Measurements from ENCODE around the gene NAP1L4.

NAP1L4 gene

DNA sequence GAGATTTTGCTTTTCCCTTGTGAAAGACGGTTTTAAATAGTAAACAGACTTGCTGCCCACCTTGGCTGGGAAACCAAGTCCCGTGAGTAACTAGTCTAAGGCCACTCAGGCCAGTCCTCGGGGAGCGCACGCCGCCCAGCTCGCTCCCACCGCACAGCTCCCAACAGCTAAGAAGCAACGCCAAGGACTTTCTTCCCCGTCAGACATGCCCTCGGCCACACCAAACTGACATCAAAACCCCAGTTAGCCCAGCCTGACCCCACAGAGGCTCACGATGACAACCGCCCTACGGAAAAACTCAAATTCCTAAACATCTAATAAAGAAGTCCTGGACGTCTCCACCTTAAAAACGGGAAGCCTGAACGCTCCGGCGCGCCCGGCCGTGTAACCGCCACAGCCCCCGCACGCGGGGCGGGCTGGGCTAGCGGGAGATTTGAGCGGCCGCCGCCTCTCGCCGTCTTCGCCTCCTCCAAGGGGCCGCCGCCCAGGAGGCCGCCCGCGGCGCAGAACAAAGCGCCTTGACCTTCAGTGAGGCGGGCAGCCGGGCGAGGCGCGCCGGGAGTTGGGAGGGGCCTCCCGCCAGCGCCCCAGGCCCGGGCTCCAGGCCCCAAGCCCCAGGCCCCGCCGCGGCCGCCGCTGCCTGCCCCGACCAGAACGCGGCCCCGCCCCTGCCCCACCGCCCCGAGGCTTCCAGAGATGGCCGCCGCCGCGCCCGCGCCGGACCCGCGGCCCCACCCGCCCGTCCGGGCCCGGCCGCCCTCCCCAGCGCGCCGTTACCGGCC is 486 bp downstream of the NAP1L4 start:
- no peak for DNase-seq

DNA sequence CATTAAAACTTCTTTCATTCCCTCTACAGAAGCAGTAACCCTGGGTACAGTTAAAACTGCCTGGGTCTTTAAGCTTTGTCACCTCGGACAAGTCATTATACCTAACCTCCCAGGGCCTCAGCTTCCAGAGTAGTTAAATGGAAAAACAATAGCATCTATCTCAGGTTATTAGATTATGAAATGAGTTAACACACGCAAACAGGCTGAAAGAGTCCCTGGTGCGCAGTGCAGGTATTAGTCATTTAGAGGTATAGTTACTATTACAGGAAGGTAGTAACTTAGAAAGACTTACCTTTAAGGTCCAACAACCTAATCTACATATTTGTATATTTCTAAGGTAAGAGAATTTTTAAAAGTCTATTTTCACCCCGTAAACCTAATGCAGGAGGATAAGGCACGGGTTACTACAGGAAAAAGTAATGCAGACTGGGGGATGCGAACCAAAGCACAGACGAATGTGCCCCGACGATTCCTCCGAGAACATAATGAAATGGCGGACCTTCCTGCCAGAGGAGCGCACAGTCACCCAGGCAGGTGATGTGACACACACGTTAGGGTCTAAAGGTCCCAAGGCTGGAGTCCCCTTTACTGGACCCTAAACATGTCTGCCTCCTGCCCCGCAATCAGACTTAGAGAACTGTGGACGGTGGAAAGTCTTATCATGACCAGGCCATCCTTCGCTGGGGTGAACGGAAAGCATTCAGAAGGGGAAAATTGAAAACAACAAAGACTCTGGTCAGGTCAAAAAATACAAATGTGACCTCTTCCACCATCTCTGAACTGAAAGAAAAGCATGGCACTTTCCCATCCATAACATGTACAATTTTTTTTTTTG is 1.3 kb downstream of the NAP1L4 start:
- no peak for DNase-seq

DNA sequence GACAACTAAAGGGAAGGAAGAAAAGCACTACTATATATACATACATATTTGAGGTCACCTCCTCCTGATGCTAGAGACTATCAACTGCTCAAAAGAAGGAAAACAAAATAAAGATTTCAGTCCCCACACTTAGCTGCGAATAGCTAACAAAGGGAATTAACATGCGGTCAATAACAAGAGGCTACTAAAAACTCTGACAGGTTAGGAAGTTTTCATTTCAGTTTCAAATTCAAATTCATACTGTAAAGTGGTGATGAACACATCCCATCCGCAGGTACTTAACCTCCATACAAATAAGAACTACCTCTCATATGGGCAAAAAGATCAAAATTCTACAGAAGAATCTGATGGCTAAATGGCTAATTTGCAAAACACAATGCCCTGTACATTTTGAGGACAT is 2.6 kb downstream of the NAP1L4 start:
- no peak for DNase-seq

DNA sequence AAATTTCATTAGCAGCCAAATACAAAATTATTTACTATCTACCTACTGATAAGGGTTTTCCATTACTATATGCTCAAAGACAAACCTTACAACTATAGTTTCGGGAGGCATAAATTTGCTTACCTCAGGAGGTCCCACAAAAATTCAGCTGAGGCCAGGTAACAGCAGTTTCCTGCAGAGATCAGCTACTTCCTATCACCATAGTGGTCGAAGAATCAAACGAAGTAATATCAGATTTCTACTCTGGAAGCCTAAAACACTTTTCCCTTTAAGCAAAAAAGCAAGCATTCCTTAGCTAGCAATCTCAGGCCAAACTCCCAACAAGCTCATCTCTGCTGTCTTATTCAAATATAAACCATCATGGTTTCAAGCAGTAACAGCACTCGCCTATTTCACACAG is 3.1 kb downstream of the NAP1L4 start:
- DNase-seq = no peak

DNA sequence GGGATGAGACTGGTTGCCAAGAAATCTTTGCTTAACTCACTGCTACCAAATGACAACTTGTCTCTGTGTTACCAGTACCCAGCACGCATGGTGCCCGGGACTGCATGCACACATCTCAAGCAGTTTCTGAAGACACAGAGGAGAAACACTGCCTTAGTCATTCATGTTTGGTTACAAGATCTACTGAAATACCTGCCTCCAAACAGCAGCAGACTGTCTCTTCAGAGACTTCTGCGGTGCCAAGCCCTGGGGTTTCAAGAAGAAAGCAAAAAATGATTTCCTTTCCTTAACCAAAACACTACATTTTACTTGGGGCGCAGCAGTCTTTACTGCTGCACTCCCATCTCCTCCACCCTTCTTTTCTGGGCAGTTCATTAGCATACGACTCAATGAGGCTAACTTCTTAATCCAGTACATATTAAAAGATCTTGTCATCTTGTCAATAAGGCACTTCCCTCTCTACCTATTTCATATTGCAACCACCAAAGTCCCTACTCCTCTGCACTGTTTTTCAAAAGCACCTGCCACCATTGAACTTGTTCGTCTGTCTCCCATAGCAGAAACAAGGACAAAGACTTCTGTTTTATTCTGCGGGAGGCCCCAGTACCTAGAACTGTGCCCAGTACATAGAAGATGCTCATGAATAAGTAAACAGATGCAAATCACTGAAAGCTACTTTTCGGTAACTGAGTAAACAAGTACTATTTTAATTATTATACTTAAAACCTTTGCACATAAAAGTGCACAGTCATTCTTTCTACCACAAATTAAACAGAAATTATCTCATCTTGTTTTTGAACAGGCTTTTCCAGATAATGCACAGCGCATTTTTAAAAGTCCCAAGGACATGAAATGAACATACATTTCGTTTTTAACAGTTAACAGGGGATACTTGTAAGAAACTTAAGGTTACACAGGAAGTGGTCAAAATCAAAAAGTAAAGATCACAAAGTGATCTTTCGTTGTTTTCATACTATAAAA is 4.0 kb downstream of the NAP1L4 start:
- DNase-seq = no peak

DNA sequence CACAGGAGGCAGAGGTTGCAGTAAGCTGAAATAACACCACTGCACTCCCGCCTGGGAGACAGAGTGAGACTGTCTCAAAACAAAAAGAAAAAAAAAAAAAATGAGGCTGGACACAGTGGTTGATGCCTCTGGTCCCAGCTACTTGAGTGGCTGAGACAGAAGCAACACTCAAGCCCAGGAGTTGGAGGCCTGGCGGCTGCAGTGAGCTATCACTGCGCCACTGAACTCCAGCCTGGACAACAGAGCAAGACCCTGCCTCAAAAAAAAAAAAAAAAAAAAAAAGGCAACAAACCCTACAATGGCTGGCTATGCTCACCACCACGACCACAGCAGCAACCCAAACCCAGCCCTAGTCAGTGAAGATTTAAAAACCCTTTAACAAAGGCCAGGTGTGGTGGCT is 8.2 kb downstream of the NAP1L4 start:
- DNase-seq = no peak

DNA sequence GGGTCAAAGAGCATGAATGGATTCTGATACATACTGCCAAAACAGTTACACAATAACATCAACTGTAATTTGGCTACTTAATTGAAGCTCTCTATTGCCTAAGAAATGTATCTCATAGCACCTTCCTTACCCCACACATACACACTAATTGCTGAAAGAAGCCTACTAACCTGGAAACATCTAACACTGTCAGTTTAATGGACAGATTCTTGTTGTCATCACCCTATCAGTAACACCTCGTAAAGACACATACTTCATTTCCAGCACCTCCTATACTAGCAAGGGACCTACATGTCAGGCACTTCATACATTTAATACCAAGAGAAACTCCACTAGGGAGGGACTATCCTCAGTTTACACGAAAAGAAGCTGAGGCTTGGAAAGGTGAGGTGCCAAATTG is 9.9 kb downstream of the NAP1L4 start:
- DNase-seq = no peak

DNA sequence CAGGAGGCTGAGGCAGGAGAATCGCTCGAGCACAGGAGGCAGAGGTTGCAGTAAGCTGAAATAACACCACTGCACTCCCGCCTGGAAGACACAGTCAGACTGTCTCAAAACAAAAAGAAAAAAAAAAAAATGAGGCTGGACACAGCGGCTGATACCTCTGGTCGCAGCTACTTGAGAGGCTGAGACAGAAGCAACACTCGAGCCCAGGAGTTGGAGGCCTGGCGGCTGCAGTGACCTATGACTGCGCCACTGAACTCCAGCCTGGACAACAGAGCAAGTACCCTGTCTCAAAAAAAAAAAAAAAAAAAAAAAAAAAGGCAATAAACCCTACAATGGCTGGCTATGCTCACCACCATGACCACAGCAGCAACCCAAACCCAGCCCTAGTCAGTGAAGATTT is 11.0 kb downstream of the NAP1L4 start:
- no peak for DNase-seq

DNA sequence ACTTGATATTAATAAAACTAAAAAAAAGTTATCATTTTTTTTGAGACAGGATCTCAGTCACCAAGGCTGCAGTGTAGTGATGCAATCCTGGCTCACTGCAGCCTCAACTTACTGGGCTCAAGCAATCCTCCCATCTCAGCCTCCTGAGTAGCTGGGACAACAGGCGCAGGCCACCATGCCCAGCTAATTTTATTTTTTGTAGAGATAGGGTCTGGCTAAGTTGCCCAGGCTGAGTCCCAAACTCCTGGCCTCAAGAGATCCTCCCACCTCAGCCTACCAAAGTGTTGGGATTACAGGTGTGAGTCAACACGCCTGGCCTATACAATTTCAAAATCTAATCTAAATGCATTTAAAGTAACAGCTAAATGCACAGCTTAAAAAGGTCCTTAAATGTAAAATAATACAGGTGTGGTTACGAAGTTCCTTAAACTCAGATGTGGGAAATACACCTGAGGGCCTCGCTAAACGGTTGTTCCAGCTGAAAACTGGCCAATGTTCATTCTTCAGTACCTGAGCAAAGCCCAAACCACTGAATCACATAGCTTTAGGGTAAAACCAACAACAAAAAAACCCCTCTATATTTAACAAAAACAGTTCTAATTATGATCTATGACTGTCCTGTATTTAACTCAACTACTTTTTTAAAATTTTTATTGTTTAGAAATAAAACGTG is 11.8 kb downstream of the NAP1L4 start:
- no peak for DNase-seq

DNA sequence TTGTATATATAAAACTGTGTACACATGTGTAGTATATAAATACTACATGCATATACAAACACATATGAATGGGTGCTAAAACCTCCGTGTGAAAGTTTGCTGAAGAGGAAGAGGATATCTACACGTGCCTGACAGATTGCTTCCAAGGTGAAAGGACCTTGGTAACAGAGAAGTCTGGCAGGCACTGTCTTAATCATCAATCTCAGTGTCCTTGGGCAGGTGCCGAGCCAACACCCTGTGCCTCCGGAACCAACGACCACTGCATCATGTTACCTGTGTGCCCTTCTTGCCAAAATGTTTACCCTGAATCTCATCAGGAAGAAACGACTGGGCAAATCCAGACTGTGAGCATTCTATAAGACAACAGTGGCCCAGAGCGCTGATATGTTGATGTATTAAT is 15.0 kb downstream of the NAP1L4 start:
- no peak for DNase-seq

DNA sequence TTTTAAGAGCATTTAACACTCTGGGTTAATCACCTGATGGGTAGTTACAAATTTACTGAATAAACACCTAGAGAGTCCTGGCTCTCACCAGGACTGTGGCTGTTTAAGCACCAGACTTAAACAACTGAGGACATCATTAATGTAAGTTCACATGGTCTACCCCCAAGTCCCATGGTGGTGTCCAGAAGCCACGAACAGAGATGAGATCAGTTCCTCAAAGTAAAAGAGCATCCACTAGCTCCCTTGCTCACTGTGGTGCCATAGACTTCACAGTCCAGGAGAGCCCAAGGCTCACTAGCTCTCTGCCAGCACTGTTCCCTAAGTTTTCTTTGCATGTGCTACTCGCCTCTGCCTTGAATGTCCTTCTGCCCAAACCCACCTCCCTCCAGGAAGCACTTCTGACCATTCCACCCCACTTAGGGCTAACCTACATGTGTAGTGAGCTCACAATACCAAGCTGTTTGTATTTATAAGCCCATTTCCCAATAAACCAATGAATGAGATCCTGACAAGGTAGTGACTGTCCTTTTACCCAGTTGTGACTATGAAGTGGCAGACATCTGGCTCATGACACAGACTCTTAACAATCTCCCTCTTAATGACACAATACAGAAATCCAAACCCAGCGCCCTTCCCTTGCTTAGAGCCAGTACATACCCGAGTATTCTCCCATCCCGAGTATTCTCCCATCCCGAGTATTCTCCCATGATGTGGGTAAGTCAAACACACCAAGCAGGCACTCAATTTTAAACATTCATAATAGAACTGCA is 15.7 kb downstream of the NAP1L4 start:
- no peak for DNase-seq

DNA sequence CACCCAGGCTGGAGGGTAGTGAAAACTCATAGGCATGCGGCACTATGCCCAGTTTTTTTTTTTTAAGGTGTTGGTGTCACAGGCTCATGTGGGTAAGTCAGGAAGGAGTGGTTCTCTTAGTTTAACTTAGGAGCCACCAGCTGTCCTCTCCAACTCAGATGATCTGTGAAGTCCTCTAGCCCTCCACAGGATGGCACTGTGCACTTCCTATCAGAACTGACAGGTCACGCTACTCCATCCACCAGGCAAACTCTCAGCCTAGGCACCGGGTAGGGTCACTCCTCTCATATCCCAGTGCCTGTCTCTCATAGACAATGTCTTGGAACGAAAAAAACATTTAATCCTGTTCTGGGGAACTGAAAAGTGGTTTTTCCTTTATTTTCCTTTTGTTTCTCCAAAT is 16.5 kb downstream of the NAP1L4 start:
- no peak for DNase-seq

DNA sequence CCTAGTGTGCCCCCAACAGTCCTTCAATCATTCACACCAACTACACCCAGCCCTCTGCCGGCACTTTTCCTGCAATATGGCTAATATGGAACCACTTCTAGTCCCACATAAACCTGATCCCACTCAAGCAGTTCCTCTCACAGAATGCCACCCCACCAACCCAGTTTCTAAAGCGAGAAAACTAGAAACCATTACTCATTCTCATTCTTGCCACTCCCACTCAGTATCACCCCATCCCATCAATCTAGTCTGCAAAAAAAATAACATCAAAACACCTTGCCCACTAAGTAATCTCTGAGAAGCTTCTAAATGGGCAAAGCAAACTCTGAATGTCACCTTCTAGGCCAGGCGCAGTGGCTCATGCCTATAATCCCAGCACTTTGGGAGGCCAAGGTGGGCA is 17.9 kb downstream of the NAP1L4 start:
- DNase-seq = no peak

DNA sequence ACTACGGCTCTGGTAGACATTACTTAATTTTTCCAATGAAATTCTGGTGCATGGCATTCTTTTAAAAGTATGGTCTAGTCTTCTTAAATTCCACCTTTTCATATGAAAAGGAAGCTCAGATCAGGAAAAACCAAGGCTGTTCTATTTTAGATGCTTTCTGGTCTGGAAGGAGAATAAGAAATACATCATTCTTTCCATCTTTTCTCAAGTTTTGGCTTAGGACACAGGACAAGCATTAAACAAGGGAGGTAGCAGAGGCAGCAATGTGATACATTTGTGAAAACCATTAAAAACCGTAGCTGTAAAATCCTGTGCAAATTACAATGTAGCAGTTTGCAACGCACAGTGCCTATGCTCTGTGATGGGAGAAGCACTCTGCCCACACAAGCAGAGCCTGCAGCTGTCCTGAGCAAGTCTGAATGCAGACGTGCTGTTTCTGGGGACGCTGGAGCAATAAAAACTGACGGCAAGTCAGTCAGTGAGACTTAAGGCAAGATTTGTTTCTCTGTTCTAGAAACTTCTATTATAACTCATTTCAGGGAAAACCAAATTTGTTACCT is 23.7 kb downstream of the NAP1L4 start:
- DNase-seq = no peak

DNA sequence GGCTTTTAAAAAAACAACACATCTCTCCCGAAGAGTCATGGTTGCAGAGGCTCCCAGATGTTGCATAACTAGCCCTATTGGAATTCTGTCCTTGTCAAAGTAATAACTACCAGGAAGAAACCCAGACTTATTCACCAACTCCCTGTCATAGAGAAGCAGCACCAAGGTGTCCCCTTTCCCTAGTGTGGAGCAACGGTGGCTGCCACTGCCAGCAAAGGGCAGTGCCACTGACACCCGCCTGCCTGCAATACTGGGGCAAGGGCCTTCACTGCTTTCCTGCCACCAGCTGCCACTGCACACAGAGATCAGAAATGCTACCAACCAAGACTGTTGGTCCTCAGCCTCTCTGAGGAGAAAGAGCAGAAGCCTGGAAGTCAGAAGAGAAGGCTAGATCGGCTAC is 27.3 kb downstream of the NAP1L4 start:
- DNase-seq = no peak

DNA sequence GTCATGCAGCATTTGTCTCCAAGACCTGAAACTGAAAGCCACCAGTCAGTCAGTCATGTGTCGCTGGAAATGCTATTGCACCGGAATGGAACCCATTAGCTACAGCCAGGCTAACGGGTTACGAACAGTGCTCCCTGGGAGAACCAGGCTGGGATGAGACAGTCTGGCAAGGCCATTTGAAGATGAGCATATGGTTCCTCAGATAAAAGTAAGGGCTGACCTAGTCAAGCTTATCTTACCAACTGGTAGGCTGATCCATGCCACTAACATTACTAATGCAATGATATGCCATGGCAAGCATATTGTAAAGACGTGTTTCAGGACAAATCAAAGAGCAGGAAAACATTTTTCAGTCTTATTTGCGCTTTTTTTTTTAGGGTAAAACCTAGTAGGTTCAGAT is 28.4 kb downstream of the NAP1L4 start:
- no peak for DNase-seq

DNA sequence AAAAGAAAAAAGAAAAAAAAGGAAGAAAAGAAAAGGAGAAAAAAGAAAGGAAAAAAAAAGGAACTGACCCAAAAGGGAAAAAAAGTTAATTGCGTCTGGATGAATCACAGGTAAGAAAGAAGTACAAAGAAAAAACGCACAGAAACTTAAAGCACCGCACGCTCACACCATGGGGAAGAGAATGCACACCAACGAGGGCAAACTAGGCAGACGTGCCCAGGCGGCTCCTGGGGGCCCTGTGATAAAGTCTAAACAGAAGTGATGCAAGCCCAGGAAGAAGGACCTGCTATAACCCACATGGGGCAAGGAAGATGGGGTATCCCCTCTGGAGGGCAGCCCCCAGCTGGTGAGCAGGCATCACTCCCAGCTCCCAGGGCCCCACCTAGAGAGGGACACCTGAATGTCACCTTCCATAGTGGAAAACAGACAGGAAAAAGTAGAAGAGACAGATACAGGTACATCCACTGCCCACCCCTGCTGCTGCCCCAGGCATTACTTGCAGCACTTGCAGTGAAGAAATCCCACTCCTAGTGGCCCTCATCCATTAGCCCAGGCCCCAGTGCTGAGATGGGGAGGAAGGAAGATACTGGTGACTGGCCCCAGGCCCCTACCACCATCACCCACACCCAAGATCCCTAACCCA is 28.9 kb downstream of the NAP1L4 start:
- DNase-seq = no peak

DNA sequence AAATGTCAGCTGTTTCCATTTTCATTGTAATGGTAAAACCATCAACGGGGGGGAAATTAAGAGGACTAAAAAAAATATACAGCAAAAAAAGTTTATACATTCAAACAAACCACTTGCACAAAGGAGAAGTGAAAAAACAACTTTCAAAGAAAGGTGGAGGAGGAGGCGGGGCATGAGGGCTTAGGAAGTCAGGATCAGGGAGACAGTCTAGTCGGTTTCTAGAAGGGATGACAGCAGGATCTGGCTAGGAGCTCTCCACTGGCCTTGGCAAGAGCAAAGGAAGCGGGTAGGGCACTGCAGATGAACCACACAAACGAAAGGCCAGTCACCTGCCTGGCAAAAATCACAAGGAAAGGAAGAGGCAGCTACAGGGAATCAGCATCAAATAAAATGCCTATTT is 31.0 kb downstream of the NAP1L4 start:
- DNase-seq = no peak

DNA sequence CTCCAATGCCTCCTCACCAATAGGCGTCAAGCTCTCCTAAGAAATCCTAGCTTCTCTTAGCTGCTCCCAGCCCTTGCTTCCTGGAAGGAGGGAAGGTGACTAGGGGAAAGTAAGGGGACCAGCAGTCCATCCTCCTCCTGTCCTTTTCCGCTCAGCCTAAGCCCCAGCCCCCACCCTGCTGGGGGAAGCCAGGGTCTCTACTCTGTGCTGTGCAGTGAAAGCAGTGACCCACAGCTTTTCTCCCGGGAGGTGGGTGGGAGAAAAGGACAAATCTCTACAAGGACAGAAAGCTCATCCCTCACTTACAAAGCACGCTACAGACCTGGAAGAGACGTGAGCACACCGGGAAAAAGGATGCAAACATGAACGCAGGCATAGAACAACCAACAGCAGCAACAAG is 32.0 kb downstream of the NAP1L4 start:
- DNase-seq = no peak

DNA sequence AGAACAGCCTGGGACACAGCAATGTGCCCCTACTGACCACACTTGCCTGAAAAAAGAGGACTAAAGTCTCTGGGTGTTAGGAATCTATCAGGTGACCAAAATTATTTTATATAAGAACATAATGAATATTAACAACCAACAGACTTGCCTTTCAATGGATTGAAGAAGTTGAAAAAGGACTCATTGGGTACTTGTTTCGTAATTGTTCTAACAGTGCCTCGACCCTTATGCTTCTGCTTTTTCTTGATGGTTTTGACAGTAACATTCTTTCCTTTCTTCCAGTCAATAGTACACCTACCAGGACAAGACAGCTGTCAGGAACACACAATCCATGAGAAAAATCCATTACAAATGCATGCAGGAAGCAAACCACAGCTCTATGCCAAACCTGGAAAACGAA is 33.9 kb downstream of the NAP1L4 start:
- no peak for DNase-seq

DNA sequence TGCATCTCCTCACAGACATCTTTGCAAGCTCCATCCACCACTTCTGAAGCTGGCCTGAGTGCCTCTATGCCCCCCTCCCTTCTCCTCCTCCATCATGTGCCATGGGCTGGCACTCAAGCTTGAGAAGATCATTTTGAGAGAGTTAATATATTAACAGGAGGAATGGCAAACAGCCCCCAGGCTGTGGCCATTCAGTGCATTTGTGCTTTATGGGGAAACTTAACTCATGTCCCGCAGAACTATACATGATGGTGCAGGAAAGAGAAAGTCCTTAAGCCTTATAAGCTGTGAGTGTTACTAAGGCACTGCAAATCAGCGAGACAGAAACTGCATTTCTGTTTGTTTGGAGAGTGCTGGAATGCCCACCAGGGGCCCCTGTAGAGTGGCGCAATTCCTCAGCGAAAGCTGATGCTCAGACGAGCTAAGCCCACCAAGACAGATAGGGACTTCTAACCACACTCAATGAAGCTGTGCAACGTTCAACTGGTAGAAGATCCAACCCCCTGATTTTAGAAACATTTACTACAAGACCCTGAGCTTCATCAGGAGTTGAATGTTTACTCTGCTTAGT is 36.1 kb downstream of the NAP1L4 start:
- DNase-seq = no peak

All from GOT3 (cell line).